K562 (cell line): Measurements from ENCODE around the gene UQCC2. TPM values are rescaled to one million over a fixed set of nuclear protein-coding genes. Genes with fewer than 3 reads are reported as not detected.

Experiments used
- ATAC-seq: fragments of 200-7000 bp; cut with Tn5 transposase; 3 replicates; pipeline ENCODE4 v1.9.1; 2020; ENCODE audit warnings: moderate library complexity
- BruUV-seq: library from RNA; stranded (reverse); fragments of 400-500 nt; replicated peaks from 2 replicates; lab custom pipeline; 2021; lab: Mats Ljungman, UMichigan
- CTCF ChIA-PET: fragments of 300-600 bp; formaldehyde crosslinking; extraction: SDS; loops from one replicate; lab custom pipeline; 2021; ENCODE audit warnings: low intra/inter-chr PET ratio; lab: Yijun Ruan, JAX
- POLR2A ChIA-PET: fragments of 300-600, 350-650 bp; sonication (Branson Sonifier 250); formaldehyde crosslinking; extraction: SDS; loops from one replicate; lab custom pipeline; 2021; ENCODE audit warnings: antibody characterized with exemption, inconsistent platforms; lab: Yijun Ruan, JAX
- DNase-seq, 4 experiments: peaks; one replicate each; pipeline versions ENCODE4 v3.0.0 to v3.0.0-alpha.2; 2011 to 2018; ENCODE audit warnings: low spot score in 3 of 4, mixed read lengths in 3 of 4; ENCODE audit errors: extremely low read depth in 1 of 4
- FAIRE-seq: peaks from 2 replicates; lab custom pipeline; 2011; peaks lifted over from hg19 to GRCh38; lab: Jason Lieb, UNC
- H2AFZ ChIP-seq: 2 replicates; pipeline ENCODE4 v1.6.0; 2011; ENCODE audit warnings: low read depth, low read length, control low read depth, inconsistent platforms
- H3K27ac ChIP-seq: fragments of 200-600 bp; 3 replicates; pipeline ENCODE4 v1.8.0; 2011; ENCODE audit warnings: low read depth, mild to moderate bottlenecking, control low read depth, inconsistent platforms, low read length, moderate library complexity, mixed read lengths; ENCODE audit errors: extremely low read depth
- H3K27me3 ChIP-seq, 2 experiments: fragments of 300-600 bp in 1 of 2; 2 replicates in 1 of 2; 3 replicates in 1 of 2; pipeline versions ENCODE4 v1.6.0 to v1.8.0; 2011; ENCODE audit warnings: inconsistent platforms in 2 of 2, low read length in 2 of 2, mild to moderate bottlenecking in 1 of 2, mixed read lengths in 1 of 2, moderate library complexity in 1 of 2; ENCODE audit not compliant: control insufficient read depth in 2 of 2, insufficient read depth in 2 of 2
- H3K36me3 ChIP-seq: fragments of 300-600 bp; 3 replicates; pipeline ENCODE4 v1.8.0; 2011; ENCODE audit warnings: mild to moderate bottlenecking, low read length, inconsistent platforms; ENCODE audit not compliant: control insufficient read depth, insufficient read depth
- H3K4me1 ChIP-seq, 2 experiments: fragments of 200-600 bp in 1 of 2; replicated peaks in 1 of 2; 2 replicates in 1 of 2; 3 replicates in 1 of 2; pipeline versions ENCODE4 v1.5.1 to v1.8.0; 2011; ENCODE audit warnings: inconsistent platforms in 2 of 2, low read length in 2 of 2, mild to moderate bottlenecking in 1 of 2, mixed read lengths in 1 of 2, moderate library complexity in 1 of 2; ENCODE audit not compliant: control insufficient read depth in 2 of 2, insufficient read depth in 2 of 2
- H3K4me2 ChIP-seq: 2 replicates; pipeline ENCODE4 v1.6.1; 2011; ENCODE audit warnings: low read length, control low read depth, inconsistent platforms, mixed read lengths; ENCODE audit not compliant: insufficient read depth
- H3K4me3 ChIP-seq: fragments of 200-600 bp; sonication (generic), shearing (Covaris generic); 2 replicates; pipeline ENCODE4 v1.5.1; 2016; ENCODE audit warnings: control low read depth, inconsistent platforms
- H3K79me2 ChIP-seq: fragments of 200-600 bp; 3 replicates; pipeline ENCODE4 v1.8.0; 2011; ENCODE audit warnings: low read length, inconsistent platforms; ENCODE audit not compliant: control insufficient read depth, insufficient read depth
- H3K9ac ChIP-seq, 2 experiments: 2 replicates each; pipeline versions ENCODE4 v1.6.0 to v1.6.1; 2011; ENCODE audit warnings: low read depth in 2 of 2, low read length in 2 of 2, control low read depth in 1 of 2, inconsistent platforms in 1 of 2, mild to moderate bottlenecking in 1 of 2, mixed read lengths in 1 of 2; ENCODE audit not compliant: insufficient read depth in 1 of 2
- H3K9me1 ChIP-seq: one replicate; pipeline ENCODE4 v1.6.0; 2011; ENCODE audit warnings: inconsistent platforms, mild to moderate bottlenecking, low read length, moderate library complexity; ENCODE audit not compliant: control insufficient read depth, insufficient read depth
- H3K9me3 ChIP-seq: replicated peaks from 2 replicates; pipeline ENCODE4 v1.5.1; 2011; ENCODE audit warnings: low read depth, low read length, inconsistent platforms; ENCODE audit not compliant: control insufficient read depth, insufficient read depth
- H4K20me1 ChIP-seq: replicated peaks from 2 replicates; pipeline ENCODE4 v1.6.1; 2011; ENCODE audit warnings: low read length, inconsistent platforms, mixed read lengths; ENCODE audit not compliant: control insufficient read depth, insufficient read depth
- CTCFL ChIP-seq: IDR thresholded peaks from 2 replicates; pipeline ENCODE4 v1.6.1; 2011; ENCODE audit warnings: borderline replicate concordance, low read depth, mild to moderate bottlenecking, moderate library complexity, low read length; ENCODE audit not compliant: insufficient read depth, poor library complexity, severe bottlenecking
- JUNB ChIP-seq: fragments of 450-650 bp; formaldehyde crosslinking; conservative IDR thresholded peaks from 2 replicates; pipeline ENCODE4 v1.4.0; 2020; ENCODE audit warnings: mild to moderate bottlenecking
- MCM5 ChIP-seq: fragments of 450-650 bp; IDR thresholded peaks from 2 replicates; pipeline ENCODE4 v1.6.1; 2016; ENCODE audit warnings: low read depth
- MEF2A ChIP-seq: IDR thresholded peaks from 2 replicates; pipeline ENCODE4 v1.6.1; 2011; ENCODE audit warnings: low read depth, mild to moderate bottlenecking, low read length, moderate library complexity; ENCODE audit not compliant: control insufficient read depth
- NRF1 ChIP-seq, 2 experiments: fragments of 450-650 bp; IDR thresholded peaks in 1 of 2; conservative IDR thresholded peaks in 1 of 2; 2 replicates each; pipeline ENCODE4 v1.6.1; 2014; ENCODE audit warnings: mild to moderate bottlenecking in 2 of 2
- WHSC1 ChIP-seq: IDR thresholded peaks from one replicate; pipeline ENCODE4 v1.6.1; 2012; ENCODE audit warnings: low read length, control low read depth, inconsistent platforms
- ZFP36 ChIP-seq: fragments of 150-350 bp; IDR thresholded peaks from 2 replicates; pipeline ENCODE4 v1.6.1; 2018; ENCODE audit warnings: low read length, low read depth; ENCODE audit not compliant: partially characterized antibody
- WGBS: fragments of 100-300 bp; shearing (Covaris generic); methylation state at CpG from one replicate; pipeline ENCODE4 v1.1.6; 2016; ENCODE audit warnings: low coverage, mixed read lengths; ENCODE audit not compliant: insufficient coverage; ENCODE audit errors: missing lambda C conversion rate; 5-methylcytosine and 5-hydroxymethylcytosine counted together
- in situ Hi-C: fragments of 300-500 bp; cut with MboI; formaldehyde crosslinking; loops from 4 replicates; pipeline ENCODE4 v1.15.0; 2018; ENCODE audit warnings: inconsistent platforms, mixed read lengths
- intact Hi-C: fragments of 100-400 bp; cut with micrococcal nuclease; formaldehyde crosslinking; loops from 2 replicates; pipeline ENCODE4 v1.14.2; 2022
- polyA plus RNA-seq, 8 experiments: library from polyadenylated mRNA; depleted of rRNA in 4 of 8; stranded (reverse) in 5 of 8; unstranded in 3 of 8; fragments of >200 nt; fragmentation: Nextera tagmentation in 2 of 8; fragmentation: Illumina TruSeq in 1 of 8; extraction: Ambion mirVana in 2 of 8; extraction: Trizol in 1 of 8; gene quantifications; 2 replicates each; pipeline versions ENCODE4 v1.2.1 to v1.2.3, GENCODE V29; 2011 to 2014; ENCODE audit warnings: inconsistent platforms in 1 of 8, missing spikeins in 1 of 8
- total RNA-seq, 7 experiments: library from RNA; depleted of rRNA in 6 of 7; stranded (reverse); fragments of >200 nt in 6 of 7; fragmentation: Illumina TruSeq in 2 of 7; extraction: Trizol in 2 of 7; gene quantifications; 2 replicates each; pipeline versions ENCODE4 v1.2.1 to v1.2.3, GENCODE V29; 2011 to 2021; ENCODE audit warnings: low replicate concordance in 1 of 7
- TF ChIP-seq, protein P1 (sequence below), 2 experiments: fragments of 250-450 bp in 1 of 2; fragments of 450-650 bp in 1 of 2; sonication (Bioruptor Pico) in 1 of 2; IDR thresholded peaks; 2 replicates each; pipeline versions ENCODE4 v1.6.1 to v1.8.0; 2016 to 2021; ENCODE audit warnings: mild to moderate bottlenecking in 2 of 2, moderate library complexity in 2 of 2, missing compliant biosample characterization in 1 of 2, missing genetic modification characterization in 1 of 2
- TF ChIP-seq, protein P2 (sequence below): fragments of 450-650 bp; IDR thresholded peaks from 2 replicates; pipeline ENCODE4 v1.6.1; 2016; ENCODE audit warnings: borderline replicate concordance

Gene UQCC2
- total and polyA plus RNA-seq, 9 of the 15 experiments (the other 6 are each of a cell fraction or from before 2014, with no cell fraction given): 58.5 to 927 (median 158) TPM

DNA sequence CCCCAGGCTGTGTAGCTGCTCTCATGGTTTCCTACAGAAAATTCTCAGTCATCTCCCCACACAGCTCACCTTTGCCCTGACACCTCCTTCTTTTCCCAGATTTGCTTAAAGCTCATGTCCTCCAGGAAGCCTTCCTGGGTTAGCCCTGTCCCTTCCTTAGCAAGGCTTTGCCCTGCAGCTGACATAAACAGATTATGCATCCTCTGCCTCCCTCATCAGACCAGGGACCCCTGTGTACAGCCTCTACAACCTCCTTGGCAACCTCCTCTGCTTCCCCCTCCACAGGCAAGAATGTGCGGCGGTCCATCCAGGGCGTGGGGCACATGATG lies 39.8 kb downstream of the UQCC2 start:
- 95% methylated on average over 3 of the region's 3 CpGs for WGBS
- H4K20me1 ChIP-seq: 0 out of 2 replicates have a peak, but pooled peaks cover 3% of the 10 kb centered on the region
- H3K4me1 ChIP-seq: peaks cover 0 to 31% of the 10 kb centered on the region in 2 experiments; a peak in 3 of 5 replicates
- no peaks in the 10 kb centered on the region for H3K27me3 ChIP-seq
- FAIRE-seq (no peak), ATAC-seq (no peak), DNase-seq (no peak)
- no TSS peak for BruUV-seq
- in situ Hi-C loops: no loop called here
- H3K9ac ChIP-seq: no peak overlapping the region
- H3K4me3 ChIP-seq: no peak overlapping the region
- ChIA-PET CTCF (no interaction called here), POLR2A (no interaction called here)
- H3K36me3 ChIP-seq: peaks cover 97% of the 10 kb centered on the region
- no peaks in the 10 kb centered on the region for H3K9me3 ChIP-seq
- H3K27ac ChIP-seq: no peak overlapping the region
- H2AFZ ChIP-seq: no peak overlapping the region
- H3K79me2 ChIP-seq: no peaks in the 10 kb centered on the region
- no peaks in the 10 kb centered on the region for H3K9me1 ChIP-seq
- no peak overlapping the region for H3K4me2 ChIP-seq
- TF ChIP-seq WHSC1 (no peak), ZFP36 (peak; percentile 76)
- intact Hi-C loops: loop anchor here (2.0 kb wide), 1 partner anchor 81 kb away; no protein-coding TSS in a partner anchor

GRCh38 chr6:33670971-33671743 lies 40.3 kb downstream of the UQCC2 start:
- no peak overlapping the region for H3K27ac ChIP-seq
- H4K20me1 ChIP-seq: 0 out of 2 replicates have a peak, but pooled peaks cover 3% of the 10 kb centered on the region
- 67% methylated on average over 29 of the region's 30 CpGs for WGBS
- DNase-seq (peak; percentile 39 to 86 (median 83)), ATAC-seq (peak; percentile 87), FAIRE-seq (no peak)
- no peak overlapping the region for H3K4me3 ChIP-seq
- H3K27me3 ChIP-seq: no peaks in the 10 kb centered on the region
- intact Hi-C loops (no loop called here), in situ Hi-C loops (no loop called here)
- POLR2A ChIA-PET: no interaction called here
- no peaks in the 10 kb centered on the region for H3K9me1 ChIP-seq
- CTCF ChIA-PET: no interaction called here
- H3K36me3 ChIP-seq: peaks cover 97% of the 10 kb centered on the region
- TF ChIP-seq MCM5 (no peak), CTCFL (no peak), MEF2A (no peak), JUNB (no peak), NRF1 (conservative IDR thresholded peaks at IDR 0.05 in 1 of 2, IDR thresholded peaks at IDR 0.05 in 1 of 2) (peak in 1 of 2 experiments; percentile 22; a peak in 1 of 4 replicates)
- TF ChIP-seq, protein P1, sequence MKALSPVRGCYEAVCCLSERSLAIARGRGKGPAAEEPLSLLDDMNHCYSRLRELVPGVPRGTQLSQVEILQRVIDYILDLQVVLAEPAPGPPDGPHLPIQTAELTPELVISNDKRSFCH (CRISPR knock-in tag; IDR thresholded peaks at IDR 0.05): no peak
- TF ChIP-seq, protein P1 (tag; IDR thresholded peaks at IDR 0.05): no peak
- TF ChIP-seq, protein P2, sequence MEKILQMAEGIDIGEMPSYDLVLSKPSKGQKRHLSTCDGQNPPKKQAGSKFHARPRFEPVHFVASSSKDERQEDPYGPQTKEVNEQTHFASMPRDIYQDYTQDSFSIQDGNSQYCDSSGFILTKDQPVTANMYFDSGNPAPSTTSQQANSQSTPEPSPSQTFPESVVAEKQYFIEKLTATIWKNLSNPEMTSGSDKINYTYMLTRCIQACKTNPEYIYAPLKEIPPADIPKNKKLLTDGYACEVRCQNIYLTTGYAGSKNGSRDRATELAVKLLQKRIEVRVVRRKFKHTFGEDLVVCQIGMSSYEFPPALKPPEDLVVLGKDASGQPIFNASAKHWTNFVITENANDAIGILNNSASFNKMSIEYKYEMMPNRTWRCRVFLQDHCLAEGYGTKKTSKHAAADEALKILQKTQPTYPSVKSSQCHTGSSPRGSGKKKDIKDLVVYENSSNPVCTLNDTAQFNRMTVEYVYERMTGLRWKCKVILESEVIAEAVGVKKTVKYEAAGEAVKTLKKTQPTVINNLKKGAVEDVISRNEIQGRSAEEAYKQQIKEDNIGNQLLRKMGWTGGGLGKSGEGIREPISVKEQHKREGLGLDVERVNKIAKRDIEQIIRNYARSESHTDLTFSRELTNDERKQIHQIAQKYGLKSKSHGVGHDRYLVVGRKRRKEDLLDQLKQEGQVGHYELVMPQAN: no peak
- peaks cover 0 to 31% of the 10 kb centered on the region in 2 experiments; a peak in 3 of 5 replicates for H3K4me1 ChIP-seq
- no TSS peak for BruUV-seq
- H2AFZ ChIP-seq: no peak overlapping the region
- H3K79me2 ChIP-seq: no peaks in the 10 kb centered on the region
- no peaks in the 10 kb centered on the region for H3K9me3 ChIP-seq
- H3K9ac ChIP-seq: no peak overlapping the region; a peak in 1 of 4 replicates
- no peak overlapping the region for H3K4me2 ChIP-seq
